ENCODE results near the gene TRAF3.
"Not testable (repeated sequence)": the region's sequence is repeated elsewhere in the genome, so short reads cannot be mapped to it uniquely, and the experiment has no call there.

TRAF3 gene

GRCh38 chr14:102866982-102867761 is 89.9 kb downstream of the TRAF3 start:
- DNase-seq (ENCODE audit: low read depth): no peak

GRCh38 chr14:102867826-102868580 is 90.8 kb downstream of the TRAF3 start:
- no peak for DNase-seq (ENCODE audit: low read depth)

GRCh38 chr14:102868956-102869547 is 91.8 kb downstream of the TRAF3 start:
- no peak for DNase-seq (ENCODE audit: low read depth)

- DNase-seq (ENCODE audit: low read depth): no peak
Observed at GRCh38 chr14:102870246-102870645, 93.0 kb downstream of the TRAF3 start.

- DNase-seq (ENCODE audit: low read depth): no peak
Observed at GRCh38 chr14:102870994-102871831, 94.0 kb downstream of the TRAF3 start.

- DNase-seq (ENCODE audit: low read depth): no peak
Observed at GRCh38 chr14:102872020-102872419, 94.8 kb downstream of the TRAF3 start.

GRCh38 chr14:102873131-102873530 is 95.9 kb downstream of the TRAF3 start:
- DNase-seq (ENCODE audit: low read depth): no peak

GRCh38 chr14:102873546-102874061 is 96.4 kb downstream of the TRAF3 start:
- DNase-seq (ENCODE audit: low read depth): no peak

GRCh38 chr14:102875652-102876051 is 98.4 kb downstream of the TRAF3 start:
- no peak for DNase-seq (ENCODE audit: low read depth)

- not testable (repeated sequence) for DNase-seq (ENCODE audit: low read depth)
Observed at GRCh38 chr14:102877511-102877910, 100.3 kb downstream of the TRAF3 start.

- no peak for DNase-seq (ENCODE audit: low read depth)
Observed at GRCh38 chr14:102878174-102878969, 101.1 kb downstream of the TRAF3 start.

- peak; percentile 15 for DNase-seq (ENCODE audit: low read depth)
Observed at GRCh38 chr14:102878970-102879460, 101.8 kb downstream of the TRAF3 start.

- no peak for DNase-seq (ENCODE audit: low read depth)
Observed at GRCh38 chr14:102882226-102882906, 105.1 kb downstream of the TRAF3 start.

- no peak for DNase-seq (ENCODE audit: low read depth)
Observed at GRCh38 chr14:102883089-102883541, 105.9 kb downstream of the TRAF3 start.

GRCh38 chr14:102883554-102883953 is 106.3 kb downstream of the TRAF3 start:
- DNase-seq (ENCODE audit: low read depth): no peak

GRCh38 chr14:102885737-102886447 is 108.6 kb downstream of the TRAF3 start:
- no peak for DNase-seq (ENCODE audit: low read depth)

- no peak for DNase-seq (ENCODE audit: low read depth)
Observed at GRCh38 chr14:102888748-102889147, 111.5 kb downstream of the TRAF3 start.

GRCh38 chr14:102889615-102890014 is 112.4 kb downstream of the TRAF3 start:
- DNase-seq (ENCODE audit: low read depth): no peak

GRCh38 chr14:102891111-102891510 is 113.9 kb downstream of the TRAF3 start:
- no peak for DNase-seq (ENCODE audit: low read depth)
